Cardiac muscle cell (in vitro differentiated cells and primary cell): ENCODE data around the gene PFKM. TPM values are rescaled to one million over a fixed set of nuclear protein-coding genes. Genes with fewer than 3 reads are reported as not detected.

ENCODE experiments used
- DNase-seq, 2 donors: peaks; one replicate each; pipeline versions ENCODE4 v3.0.0 to v3.0.0-alpha.2; 2010 to 2017; ENCODE audit warnings: low read depth in 1 of 2, low spot score in 1 of 2
- H3K27ac ChIP-seq: fragments of 200-600 bp; sonication (generic); 2 replicates; pipeline ENCODE4 v1.5.1; 2016
- H3K27me3 ChIP-seq: fragments of 200-600 bp; sonication (generic); 2 replicates; pipeline ENCODE4 v1.6.0; 2016; ENCODE audit warnings: control low read depth
- H3K36me3 ChIP-seq: fragments of 200-600 bp; sonication (generic); 2 replicates; pipeline ENCODE4 v1.5.1; 2016; ENCODE audit warnings: control low read depth
- H3K4me1 ChIP-seq: fragments of 200-600 bp; sonication (generic); 2 replicates; pipeline ENCODE4 v1.8.1; 2017; ENCODE audit warnings: low read depth, mild to moderate bottlenecking, mixed run types
- H3K4me3 ChIP-seq: fragments of 200-600 bp; sonication (generic); 2 replicates; pipeline ENCODE4 v1.5.1; 2016; ENCODE audit warnings: mild to moderate bottlenecking
- H3K9me3 ChIP-seq: fragments of 200-600 bp; sonication (generic); 2 replicates; pipeline ENCODE4 v1.5.1; 2017; ENCODE audit warnings: low read depth, mild to moderate bottlenecking, control low read depth
- polyA plus RNA-seq: library from polyadenylated mRNA; unstranded; fragments of >200 nt; fragmentation: Nextera tagmentation; extraction: Ambion mirVana; gene quantifications from 2 replicates; pipeline ENCODE4 v1.2.1, GENCODE V29; 2016
- total RNA-seq: library from RNA; depleted of rRNA; stranded (reverse); fragments of >200 nt; gene quantifications from 2 replicates; pipeline ENCODE4 v1.2.3, GENCODE V29; 2016
- TF ChIP-seq, protein P1 (sequence below): IDR thresholded peaks from 2 replicates; pipeline ENCODE4 v1.5.1; 2012; ENCODE audit warnings: low read depth, mild to moderate bottlenecking, low read length

PFKM gene
- total and polyA plus RNA-seq, 2 experiments from 2014 or later = 152 to 163 TPM

DNA sequence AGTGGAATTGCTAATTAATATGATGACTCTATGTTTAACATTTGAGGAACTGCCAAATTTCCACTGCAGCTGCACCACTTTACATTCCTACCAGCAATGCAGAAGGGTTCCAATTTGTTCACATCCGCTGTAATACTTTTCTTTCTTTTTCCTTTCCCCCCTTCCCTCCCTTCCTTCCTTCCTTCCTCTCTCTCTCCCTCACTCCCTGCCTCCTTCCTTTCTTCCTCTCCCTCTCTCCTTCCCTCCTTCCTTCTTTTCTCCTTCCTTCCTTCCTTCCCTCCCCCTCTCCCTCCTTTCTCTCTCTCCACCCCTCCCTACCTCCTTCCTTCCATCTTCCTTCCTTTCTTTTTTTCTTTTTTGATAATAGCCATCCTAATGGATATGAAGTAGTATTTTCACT is 3.2 kb upstream of the PFKM start:
- TF ChIP-seq, protein P1, sequence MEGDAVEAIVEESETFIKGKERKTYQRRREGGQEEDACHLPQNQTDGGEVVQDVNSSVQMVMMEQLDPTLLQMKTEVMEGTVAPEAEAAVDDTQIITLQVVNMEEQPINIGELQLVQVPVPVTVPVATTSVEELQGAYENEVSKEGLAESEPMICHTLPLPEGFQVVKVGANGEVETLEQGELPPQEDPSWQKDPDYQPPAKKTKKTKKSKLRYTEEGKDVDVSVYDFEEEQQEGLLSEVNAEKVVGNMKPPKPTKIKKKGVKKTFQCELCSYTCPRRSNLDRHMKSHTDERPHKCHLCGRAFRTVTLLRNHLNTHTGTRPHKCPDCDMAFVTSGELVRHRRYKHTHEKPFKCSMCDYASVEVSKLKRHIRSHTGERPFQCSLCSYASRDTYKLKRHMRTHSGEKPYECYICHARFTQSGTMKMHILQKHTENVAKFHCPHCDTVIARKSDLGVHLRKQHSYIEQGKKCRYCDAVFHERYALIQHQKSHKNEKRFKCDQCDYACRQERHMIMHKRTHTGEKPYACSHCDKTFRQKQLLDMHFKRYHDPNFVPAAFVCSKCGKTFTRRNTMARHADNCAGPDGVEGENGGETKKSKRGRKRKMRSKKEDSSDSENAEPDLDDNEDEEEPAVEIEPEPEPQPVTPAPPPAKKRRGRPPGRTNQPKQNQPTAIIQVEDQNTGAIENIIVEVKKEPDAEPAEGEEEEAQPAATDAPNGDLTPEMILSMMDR = no peak
- Histone ChIP-seq H3K36me3 (no peaks in the 10 kb centered on the region), H3K27ac (no peak overlapping the region), H3K4me1 (peaks cover 14% of the 10 kb centered on the region), H3K4me3 (no peak overlapping the region), H3K27me3 (no peaks in the 10 kb centered on the region), H3K9me3 (no peaks in the 10 kb centered on the region)
- DNase-seq = no peak

DNA sequence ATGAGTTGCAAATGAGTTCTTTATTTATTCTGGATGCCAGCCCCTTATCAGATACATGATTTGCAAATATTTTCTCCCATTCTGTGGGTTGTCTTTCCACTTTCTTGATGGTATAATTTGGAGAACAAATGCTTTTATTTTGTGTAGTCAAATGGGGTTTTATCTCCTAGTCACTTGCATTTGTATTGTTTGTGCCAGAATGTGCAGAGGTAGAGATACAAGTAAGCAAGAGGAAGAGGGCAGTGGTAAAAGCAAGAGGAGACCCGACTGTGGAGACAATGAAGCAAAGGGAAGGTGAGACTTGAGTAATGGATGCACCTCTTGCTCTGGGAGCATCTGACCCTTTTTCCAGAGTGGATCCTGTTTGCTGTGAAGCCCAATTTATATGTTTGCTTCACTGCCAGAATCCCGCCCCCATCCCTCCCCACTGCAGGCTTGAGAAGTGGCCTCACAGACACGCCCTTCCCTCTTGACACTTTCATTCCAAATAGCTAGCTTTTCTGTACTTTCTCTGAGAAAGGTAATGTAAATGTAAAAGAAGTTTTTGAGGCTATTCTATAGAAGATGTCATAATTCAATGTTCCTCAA is 786 bp upstream of the PFKM start:
- Histone ChIP-seq H3K4me1 (peaks cover 19% of the 10 kb centered on the region), H3K4me3 (peak overlapping the region; percentile 81), H3K27ac (peak overlapping the region; percentile 94), H3K36me3 (peaks cover 5% of the 10 kb centered on the region), H3K9me3 (no peaks in the 10 kb centered on the region), H3K27me3 (no peaks in the 10 kb centered on the region)
- peak; percentile 8 to 11 for DNase-seq
- TF ChIP-seq, protein P1 = no peak

DNA sequence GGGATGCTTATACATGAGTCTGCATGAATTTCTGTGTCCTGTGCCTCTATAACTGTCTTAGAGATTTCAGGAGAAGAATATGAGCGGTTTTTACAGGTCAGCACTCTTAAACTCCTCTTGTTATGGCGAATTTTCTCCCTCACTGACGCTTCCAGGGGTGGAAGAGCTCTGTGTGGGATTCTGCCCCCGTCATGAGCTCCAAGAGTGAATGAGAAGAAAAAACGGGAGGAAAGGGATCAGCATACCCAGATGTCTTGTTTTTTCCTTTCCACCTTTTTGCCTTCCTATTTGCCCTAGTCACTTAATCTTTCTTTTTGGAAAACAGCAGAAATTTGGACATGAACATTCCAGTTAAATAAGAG is 651 bp downstream of the PFKM start:
- DNase-seq = peak in 1 of 2 donors; percentile 34
- TF ChIP-seq, protein P1 = no peak
- Histone ChIP-seq H3K4me1 (peaks cover 29% of the 10 kb centered on the region), H3K27ac (peak overlapping the region; percentile 94), H3K4me3 (peak overlapping the region; percentile 81), H3K9me3 (no peaks in the 10 kb centered on the region), H3K36me3 (peaks cover 5% of the 10 kb centered on the region), H3K27me3 (no peaks in the 10 kb centered on the region)

DNA sequence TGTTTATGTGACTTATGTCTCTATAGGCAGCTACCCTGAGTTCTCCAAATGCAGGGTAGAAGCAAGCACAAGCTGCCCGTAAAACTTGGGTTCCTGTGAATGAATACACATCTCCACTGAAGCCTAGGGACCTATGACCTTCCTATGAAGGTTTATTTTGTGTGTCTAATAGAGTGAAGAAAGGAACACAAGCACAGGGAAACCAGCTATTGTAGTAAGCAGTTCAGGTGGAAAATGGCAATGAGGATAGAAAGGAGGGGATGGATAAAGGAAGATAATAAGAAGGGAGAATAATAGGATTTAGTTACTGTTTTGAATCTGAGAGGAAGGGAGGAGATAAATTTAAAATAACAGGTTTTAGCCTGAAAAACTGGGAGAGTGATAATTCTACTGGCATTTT is 2.4 kb downstream of the PFKM start:
- no peak for DNase-seq
- H3K9me3 ChIP-seq = no peaks in the 10 kb centered on the region
- no peak overlapping the region for H3K4me3 ChIP-seq
- no peaks in the 10 kb centered on the region for H3K27me3 ChIP-seq
- peaks cover 5% of the 10 kb centered on the region for H3K36me3 ChIP-seq
- TF ChIP-seq, protein P1 = no peak
- no peak overlapping the region for H3K27ac ChIP-seq
- H3K4me1 ChIP-seq = peaks cover 45% of the 10 kb centered on the region

DNA sequence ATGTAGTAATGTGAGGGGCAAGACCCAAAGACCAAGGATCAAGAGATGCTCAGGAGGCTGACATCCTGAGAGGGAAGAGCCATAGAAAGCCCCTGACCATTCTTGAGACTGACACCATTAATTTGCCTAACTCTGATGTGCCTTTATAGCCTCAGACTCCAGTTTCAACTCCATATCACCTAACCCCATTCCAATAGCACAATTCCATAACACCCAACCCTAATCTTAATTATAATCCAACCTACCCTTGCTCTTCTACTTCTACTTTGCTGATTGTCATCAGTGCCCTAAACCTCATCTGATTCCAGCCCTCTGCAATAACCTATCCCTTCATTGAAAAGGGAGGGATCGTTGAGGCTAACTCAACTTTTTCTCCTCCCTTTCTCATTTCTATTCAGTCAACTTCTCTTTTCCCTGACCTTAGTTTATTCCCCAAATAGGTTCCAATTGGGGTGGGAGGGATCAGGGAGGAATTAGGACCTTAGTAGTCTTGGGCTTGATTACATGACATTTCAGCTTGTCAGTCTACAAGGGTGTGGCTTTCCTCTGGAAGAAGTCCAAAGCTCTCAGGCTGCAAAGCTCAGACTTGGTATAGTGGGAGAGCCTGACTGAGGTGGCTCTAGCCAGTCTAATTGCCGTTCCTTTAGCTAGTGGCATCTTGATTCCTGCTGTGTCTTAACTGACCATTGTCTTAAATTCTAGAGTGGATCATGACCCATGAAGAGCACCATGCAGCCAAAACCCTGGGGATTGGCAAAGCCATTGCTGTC is 3.1 kb downstream of the PFKM start:
- Histone ChIP-seq H3K27me3 (no peaks in the 10 kb centered on the region), H3K4me3 (no peak overlapping the region), H3K9me3 (no peaks in the 10 kb centered on the region), H3K36me3 (peaks cover 7% of the 10 kb centered on the region), H3K4me1 (peaks cover 52% of the 10 kb centered on the region), H3K27ac (no peak overlapping the region)
- TF ChIP-seq, protein P1 = no peak
- no peak for DNase-seq
